Stimulated activated CD8-positive, alpha-beta memory T cell treated with anti-CD3 and anti-CD28 coated beads, Interleukin-12 subunit alpha, Interleukin-12 subunit beta, amount 100 ng/mL, for 4 hours (primary cell): Measurements from ENCODE around the gene MCRIP1.

Source experiments
- DNase-seq: peaks from one replicate; pipeline ENCODE4 v3.0.0-alpha.2; 2020; ENCODE audit warnings: low read depth

Gene MCRIP1

GRCh38 chr17:81860756-81861568 lies 27.9 kb upstream of the MCRIP1 start:
- peak; percentile 99 for DNase-seq

GRCh38 chr17:81859906-81860755 lies 27.0 kb upstream of the MCRIP1 start, which contains the start of gene P4HB:
Gene P4HB, minus strand, starts transcription at chr17:81860535. Its CDS starts 64 bp downstream, at chr17:81860471.
- peak; percentile 96 for DNase-seq

- DNase-seq, result no peak
Observed at GRCh38 chr17:81858967-81859905, 26.1 kb upstream of the MCRIP1 start.

- no peak for DNase-seq
Observed at GRCh38 chr17:81858170-81858966, 25.3 kb upstream of the MCRIP1 start.

- no peak for DNase-seq
Observed at GRCh38 chr17:81854974-81855774, 22.1 kb upstream of the MCRIP1 start.

GRCh38 chr17:81852237-81852636 lies 19.1 kb upstream of the MCRIP1 start:
- DNase-seq, result no peak

GRCh38 chr17:81851423-81851822 lies 18.3 kb upstream of the MCRIP1 start:
- no peak for DNase-seq

GRCh38 chr17:81849457-81849856 lies 16.4 kb upstream of the MCRIP1 start:
- DNase-seq, result no peak

- no peak for DNase-seq
Observed at GRCh38 chr17:81846743-81847689, 13.9 kb upstream of the MCRIP1 start.

- no peak for DNase-seq
Observed at GRCh38 chr17:81845881-81846742, 13.0 kb upstream of the MCRIP1 start.

- no peak for DNase-seq
Observed at GRCh38 chr17:81845361-81845760, 12.3 kb upstream of the MCRIP1 start.

- no peak for DNase-seq
Observed at GRCh38 chr17:81844887-81845286, 11.8 kb upstream of the MCRIP1 start.

GRCh38 chr17:81844327-81844851 lies 11.3 kb upstream of the MCRIP1 start:
- DNase-seq, result no peak

GRCh38 chr17:81843713-81844326 lies 10.7 kb upstream of the MCRIP1 start:
- no peak for DNase-seq

GRCh38 chr17:81842725-81843504 lies 9.8 kb upstream of the MCRIP1 start:
- no peak for DNase-seq

- DNase-seq, result no peak
Observed at GRCh38 chr17:81842378-81842724, 9.3 kb upstream of the MCRIP1 start.

- DNase-seq, result no peak
Observed at GRCh38 chr17:81841866-81842265, 8.8 kb upstream of the MCRIP1 start.
